Adipose tissue (tissue), 3 donors: ENCODE data around the gene GCLM. TPM values are rescaled to one million over a fixed set of nuclear protein-coding genes. Genes with fewer than 3 reads are reported as not detected.

Experiments
- polyA plus RNA-seq, 3 donors: library from polyadenylated mRNA; stranded (reverse); fragments of 200-250 nt; gene quantifications; one replicate each; pipeline ENCODE4 v1.2.3, GENCODE V29; 2013
- donor health status: healthy with polysubstance abuse.
- donor health status: Bipolar disorder and iron deficiency.
- donor health status: healthy.

The GCLM gene
- polyA plus RNA-seq, 3 donors: 3.7 to 14.8 (median 4.9) TPM

Other genes starting within 250 kb of the GCLM start
- gene BCAR3, start 227.6 kb downstream of the GCLM start, polyA plus RNA-seq: 10 to 100 TPM in 2 of 3 donors, 1 to 10 TPM in 1; 5.3 to 28.9 (median 14.8) TPM
- gene DNTTIP2, start 30.2 kb downstream of the GCLM start, polyA plus RNA-seq: 10 to 100 TPM; 12.8 to 41.9 (median 37.4) TPM
- gene ABCA4, start 211.7 kb upstream of the GCLM start, polyA plus RNA-seq: under 1 TPM; 0.15 to 0.67 (median 0.36) TPM